HG03521 (cell line): ENCODE results near the gene OPCML.

Source experiments
- ATAC-seq: cut with Tn5 transposase; IDR thresholded peaks from one replicate; pipeline ENCODE4 v1.9.1; 2021; ENCODE audit warnings: mild to moderate bottlenecking, moderate library complexity; ENCODE audit not compliant: unreplicated experiment

OPCML gene

GRCh38 chr11:132556316-132556715 lies 976.0 kb downstream of the OPCML start:
- no peak for ATAC-seq

- ATAC-seq = no peak
Measured at GRCh38 chr11:132555617-132556016, 976.7 kb downstream of the OPCML start.

- no peak for ATAC-seq
Measured at GRCh38 chr11:132551016-132551415, 981.3 kb downstream of the OPCML start.

- no peak for ATAC-seq
Measured at GRCh38 chr11:132549561-132549960, 982.7 kb downstream of the OPCML start.

DNA sequence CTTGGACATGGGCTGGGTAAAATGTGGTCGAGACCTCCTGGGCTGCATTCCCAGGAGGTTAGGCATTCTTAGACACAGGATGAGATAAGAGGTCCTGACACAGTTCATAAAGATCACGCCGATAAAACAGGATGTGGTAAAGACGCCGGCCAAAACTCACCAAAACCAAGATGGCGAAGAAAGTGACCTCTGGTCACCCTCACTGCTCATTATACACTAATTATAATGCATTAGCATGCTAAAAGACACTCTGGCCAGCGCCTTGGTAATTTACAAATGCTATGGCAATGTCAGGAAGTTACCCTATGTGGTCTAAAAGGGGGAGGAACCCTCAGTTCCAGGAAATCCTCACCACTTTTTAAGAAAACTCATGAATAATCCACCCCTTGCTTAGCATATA lies 983.3 kb downstream of the OPCML start:
- ATAC-seq = no peak

- ATAC-seq = no peak
Measured at GRCh38 chr11:132544007-132544406, 988.3 kb downstream of the OPCML start.

DNA sequence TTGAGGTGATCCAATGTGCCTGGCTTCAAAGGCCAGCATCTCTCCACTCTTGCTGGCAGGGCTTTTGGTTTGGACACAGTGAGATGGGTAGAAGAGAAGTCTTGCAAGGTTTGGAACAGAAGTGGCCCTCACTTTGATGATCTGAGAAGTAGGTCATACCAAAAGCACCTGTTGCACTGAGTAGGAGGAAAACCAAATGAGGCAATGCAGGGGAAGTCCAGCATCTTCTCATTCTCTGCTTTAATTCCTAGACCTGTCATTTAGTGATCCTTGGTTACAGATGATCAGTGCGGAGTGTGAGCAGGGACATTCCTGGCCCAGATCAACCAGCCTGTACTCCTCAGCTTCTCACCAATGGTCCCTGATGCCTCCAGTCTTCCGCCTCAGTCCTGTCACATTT lies 990.5 kb downstream of the OPCML start:
- ATAC-seq = no peak

- ATAC-seq = no peak
Measured at GRCh38 chr11:132540581-132540980, 991.7 kb downstream of the OPCML start.

DNA sequence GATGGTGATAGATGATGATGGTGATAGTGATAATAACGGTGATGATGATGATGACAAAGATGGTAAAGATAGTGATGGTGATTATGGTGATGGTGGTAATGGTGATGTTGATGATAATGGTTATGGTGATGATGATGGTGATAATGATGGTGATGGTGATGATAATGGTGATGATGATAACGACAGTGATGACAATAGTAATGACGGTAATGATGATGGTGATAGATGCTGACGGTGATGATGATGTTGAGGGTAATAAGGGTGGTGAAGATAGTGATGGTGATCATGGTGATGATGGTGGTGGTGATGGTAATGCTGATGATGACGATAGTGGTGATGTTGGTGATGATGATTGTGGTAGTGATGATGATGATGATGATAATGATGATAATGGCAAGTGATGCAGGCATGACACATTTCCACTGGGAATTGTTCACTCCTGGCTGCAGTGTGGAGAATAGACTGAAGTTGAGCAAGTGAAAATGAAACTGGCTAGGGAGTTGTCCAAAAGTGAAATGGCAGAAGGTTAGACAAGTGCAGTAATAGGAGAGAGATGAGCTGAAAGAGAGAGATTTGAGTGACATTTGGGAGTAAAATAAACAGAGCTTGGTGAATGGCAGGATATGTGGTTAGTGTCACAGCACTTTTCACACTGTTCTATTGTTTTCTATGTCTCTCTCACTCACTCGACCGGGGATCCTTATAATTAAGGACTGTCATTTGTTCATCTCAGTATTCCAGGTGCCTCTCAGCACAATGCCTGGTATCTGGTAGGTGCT lies 992.5 kb downstream of the OPCML start:
- ATAC-seq = no peak

GRCh38 chr11:132538642-132539041 lies 993.7 kb downstream of the OPCML start:
- no peak for ATAC-seq

DNA sequence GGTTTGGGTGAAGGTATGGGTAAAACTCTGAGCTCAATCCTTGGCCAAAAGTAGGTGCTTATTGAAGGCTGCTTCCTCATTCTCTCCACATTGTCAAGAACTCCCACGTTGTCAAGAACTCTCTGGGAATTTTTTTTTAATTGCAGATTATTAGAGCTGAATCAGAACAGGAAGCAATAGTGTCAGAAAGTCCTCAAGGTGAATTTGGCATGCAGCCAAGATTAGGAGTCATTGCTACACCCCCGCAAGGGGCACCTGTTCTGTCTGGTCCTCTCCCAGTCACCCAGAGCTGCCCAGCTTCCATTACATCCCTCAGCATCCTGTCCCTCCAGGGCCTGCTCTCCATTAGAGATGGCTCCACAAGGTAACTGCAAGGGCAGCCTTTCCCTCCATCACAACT lies 996.5 kb downstream of the OPCML start:
- ATAC-seq = no peak

GRCh38 chr11:132531921-132532320 lies 1000.4 kb downstream of the OPCML start:
- ATAC-seq = no peak

- ATAC-seq = no peak
Measured at GRCh38 chr11:132528181-132528580, 1004.1 kb downstream of the OPCML start.

GRCh38 chr11:132523929-132524328 lies 1008.4 kb downstream of the OPCML start:
- no peak for ATAC-seq

- ATAC-seq = no peak
Measured at GRCh38 chr11:132520199-132520598, 1012.1 kb downstream of the OPCML start.

DNA sequence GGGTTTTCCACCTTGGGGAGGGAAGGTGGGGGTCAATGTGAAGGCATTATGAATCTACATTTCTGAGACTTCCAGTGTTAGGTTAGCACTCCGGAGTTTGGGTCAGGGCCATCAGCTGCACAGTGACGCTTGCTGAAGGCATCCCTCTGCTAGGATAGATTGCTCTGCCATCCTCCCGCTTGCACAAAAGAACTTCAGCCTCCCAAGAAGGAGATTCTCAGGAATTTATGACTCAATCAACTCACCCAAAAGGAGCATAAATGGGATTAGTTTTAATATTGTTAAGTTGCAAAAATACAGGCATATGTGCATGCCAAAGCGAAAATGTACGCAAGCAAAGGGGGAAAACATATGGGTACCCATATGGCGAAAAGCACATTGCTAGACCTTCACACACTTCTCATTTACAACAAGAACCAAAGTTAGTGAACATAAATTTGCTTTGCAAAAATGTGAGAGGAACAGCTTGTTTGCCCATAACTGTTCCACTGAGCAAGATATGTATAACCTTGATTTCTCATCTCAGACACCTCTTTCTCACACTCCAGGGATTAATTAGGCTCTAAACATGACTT lies 1013.0 kb downstream of the OPCML start:
- ATAC-seq = no peak

DNA sequence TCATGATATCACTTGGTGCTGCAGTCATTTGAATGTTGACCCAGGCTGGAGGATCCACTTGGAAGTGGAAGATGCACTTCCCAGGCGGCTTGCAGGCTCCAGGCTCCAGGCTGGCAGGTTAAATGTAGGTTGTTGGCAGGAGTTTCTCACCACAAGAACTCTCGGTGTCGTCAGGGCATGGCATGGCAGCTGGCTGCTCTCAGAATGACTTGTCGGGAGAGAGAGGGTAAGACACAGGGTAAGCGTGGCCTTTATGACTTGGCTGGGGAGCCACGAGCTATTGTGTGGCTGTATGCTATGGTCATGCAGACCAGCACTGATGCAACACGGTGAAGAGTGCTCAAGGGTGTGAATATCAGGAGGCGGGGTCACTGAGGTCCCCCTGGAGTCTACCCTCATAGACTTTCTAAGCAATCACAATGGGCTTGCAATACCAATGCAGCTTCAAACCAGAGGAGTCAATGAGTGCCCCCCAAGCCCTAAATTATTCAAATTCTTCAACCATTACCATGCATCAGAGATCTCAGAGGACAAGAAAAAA lies 1027.7 kb downstream of the OPCML start:
- no peak for ATAC-seq

GRCh38 chr11:132501356-132501755 lies 1030.9 kb downstream of the OPCML start:
- no peak for ATAC-seq

DNA sequence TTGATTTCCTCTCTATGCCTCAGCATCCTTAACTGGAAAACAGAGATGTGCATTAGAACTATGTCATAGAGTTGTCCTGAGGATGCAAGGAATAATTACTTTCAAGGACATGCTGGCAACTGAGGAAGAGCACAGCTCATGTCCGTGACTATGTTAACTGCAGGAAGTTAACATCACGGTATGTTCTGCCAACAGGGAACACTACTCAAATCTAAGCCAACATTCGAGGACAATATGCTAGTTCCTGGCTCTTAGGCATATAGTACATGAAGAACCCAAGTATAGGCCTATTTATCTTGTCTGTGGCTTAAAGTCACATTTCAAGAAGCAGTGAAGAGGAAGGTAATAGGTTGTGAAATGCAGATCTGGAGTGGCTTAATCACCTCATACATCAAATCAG lies 1032.6 kb downstream of the OPCML start:
- ATAC-seq = no peak

- no peak for ATAC-seq
Measured at GRCh38 chr11:132496341-132496740, 1036.0 kb downstream of the OPCML start.

- no peak for ATAC-seq
Measured at GRCh38 chr11:132493801-132494200, 1038.5 kb downstream of the OPCML start.

- ATAC-seq = no peak
Measured at GRCh38 chr11:132490978-132491377, 1041.3 kb downstream of the OPCML start.
